AML-193 (cell line): ENCODE results near the gene PTPN11.
"Not testable (repeated sequence)": the region's sequence is repeated elsewhere in the genome, so short reads cannot be mapped to it uniquely, and the experiment has no call there.

Experiments used
- DNase-seq, 2 experiments: peaks; one replicate each; lab custom pipeline; 2025; lab: John Stamatoyannopoulos, UW

PTPN11 gene

DNA sequence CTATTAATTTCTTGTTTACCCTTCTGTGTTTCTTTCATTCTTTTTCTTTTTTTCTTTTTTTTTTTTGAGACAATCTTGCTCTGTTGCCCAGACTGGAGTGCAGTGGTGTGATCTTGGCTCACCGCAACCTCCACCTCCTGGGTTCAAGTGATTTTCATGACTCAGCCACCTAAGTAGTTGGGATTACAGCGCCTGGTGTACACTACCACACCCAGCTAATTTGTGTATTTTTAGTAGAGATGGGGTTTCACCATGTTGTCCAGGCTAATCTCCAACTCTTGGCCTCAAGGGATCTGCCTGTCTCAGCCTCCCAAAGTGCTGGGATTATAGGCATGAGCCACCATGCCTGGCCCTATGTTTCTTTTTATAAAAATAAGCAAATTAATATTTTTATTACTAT is 29.4 kb downstream of the PTPN11 start:
- DNase-seq, result not testable (repeated sequence)

DNA sequence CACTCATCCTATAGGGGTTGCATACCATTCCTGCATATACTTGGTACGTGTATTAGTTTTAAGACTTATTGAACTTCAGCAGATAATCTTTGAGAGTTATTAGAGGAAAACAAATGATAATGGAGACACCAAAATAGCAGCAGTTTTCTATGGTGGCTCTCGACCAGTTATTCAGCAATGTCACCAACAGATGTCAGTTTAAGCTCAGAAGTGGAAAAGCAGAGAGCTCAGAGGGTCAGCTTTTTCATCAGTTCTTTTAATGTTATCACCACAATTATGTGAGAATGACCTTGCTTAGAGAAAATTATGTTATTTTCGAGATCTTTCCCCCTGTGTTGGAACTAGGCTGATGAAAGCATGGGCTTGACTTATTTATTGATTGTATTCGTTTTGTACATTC is 32.0 kb downstream of the PTPN11 start:
- no peak for DNase-seq

DNA sequence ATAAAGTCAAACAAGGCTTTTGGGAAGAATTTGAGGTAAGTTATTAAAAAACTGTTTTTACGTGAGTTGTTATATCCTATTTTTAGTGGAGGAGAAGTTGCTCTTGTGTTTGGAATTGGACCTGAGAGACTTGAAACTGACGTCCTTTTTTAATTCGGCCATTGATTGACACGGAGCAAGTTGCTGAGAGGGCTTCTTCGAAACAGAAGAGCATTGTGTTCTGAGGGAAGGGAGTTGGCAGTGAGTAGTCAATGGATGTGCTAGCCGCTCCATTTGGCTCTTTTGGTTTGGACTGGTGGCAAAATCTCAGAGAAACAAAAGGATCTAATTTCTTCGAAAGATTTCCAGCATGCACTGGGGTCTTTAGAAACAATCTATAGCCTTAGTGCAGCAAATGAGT is 37.3 kb downstream of the PTPN11 start:
- DNase-seq, result no peak

DNA sequence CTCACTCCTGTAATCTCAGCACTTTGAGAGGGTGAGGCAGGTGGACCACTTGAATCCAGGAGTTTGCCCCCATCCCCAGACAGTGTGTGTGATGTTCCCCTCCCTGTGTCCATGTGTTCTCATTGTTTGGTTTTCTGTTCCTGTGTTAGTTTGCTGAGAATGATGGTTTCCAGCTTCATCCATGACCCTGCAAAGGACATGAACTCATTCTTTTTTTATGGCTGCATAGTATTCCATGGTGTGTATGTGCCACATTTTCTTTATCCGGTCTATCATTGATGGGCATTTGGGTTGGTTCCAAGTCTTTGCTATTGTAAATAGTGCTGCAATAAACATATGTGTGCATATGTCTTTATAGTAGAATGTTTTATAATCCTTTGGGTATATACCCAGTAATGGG is 38.4 kb downstream of the PTPN11 start:
- not testable (repeated sequence) for DNase-seq

DNA sequence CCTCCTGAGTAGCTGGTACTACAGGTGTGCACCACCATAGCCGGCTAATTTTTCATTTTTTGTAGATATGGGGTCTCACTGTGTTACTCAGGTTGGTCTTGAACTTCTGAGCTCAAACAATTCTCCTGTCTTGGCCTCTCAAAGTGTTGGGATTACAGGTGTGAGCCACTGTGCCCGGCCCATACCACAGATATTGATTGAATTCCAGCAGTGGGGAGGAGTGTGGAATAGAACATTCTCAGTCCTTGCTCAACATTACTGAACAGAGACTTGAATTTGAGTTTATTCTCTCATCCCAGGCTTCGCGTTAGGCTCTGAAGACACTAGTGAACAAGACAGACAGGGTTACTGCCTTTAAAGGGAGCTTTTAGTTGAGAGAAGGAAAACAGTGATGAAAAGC is 39.6 kb downstream of the PTPN11 start:
- DNase-seq, result no peak

DNA sequence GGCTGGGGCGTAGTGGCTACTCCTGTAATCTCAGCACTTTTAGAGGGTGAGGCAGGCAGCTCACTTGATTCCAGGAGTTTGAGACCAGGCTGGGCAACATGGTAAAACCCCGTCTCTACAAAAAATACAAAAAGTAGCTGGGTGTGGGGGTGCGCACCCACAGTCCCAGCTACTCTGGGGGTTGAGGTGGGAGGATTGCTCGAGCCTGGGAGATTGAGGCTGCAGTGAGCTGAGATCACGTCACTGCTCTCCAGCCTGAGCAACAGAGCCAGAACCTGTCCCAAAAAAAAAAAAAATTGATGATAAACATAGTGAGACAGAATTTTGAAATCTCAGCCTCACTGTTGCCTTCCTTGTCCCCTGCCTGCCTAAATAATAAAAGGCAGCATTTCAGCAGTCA is 40.0 kb downstream of the PTPN11 start:
- no peak for DNase-seq

DNA sequence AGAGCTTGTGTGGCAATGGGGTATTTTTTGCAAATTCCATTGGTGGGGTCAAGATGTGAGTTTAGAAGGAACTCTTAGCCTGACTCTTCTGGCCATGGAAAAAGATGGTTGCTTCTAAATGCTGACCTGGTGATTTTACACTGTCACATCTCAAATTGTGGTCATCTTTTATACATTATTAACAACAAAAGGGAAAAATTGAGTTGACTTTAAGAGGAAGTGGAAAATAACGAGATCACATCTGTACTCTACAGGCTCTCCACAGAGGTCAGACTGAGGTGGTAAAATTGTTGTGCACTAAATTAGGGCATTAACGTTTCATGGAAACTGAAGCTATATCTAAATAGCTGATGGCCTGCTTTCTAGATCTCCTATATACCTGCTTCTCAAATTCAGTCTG is 44.7 kb downstream of the PTPN11 start:
- DNase-seq, result no peak

DNA sequence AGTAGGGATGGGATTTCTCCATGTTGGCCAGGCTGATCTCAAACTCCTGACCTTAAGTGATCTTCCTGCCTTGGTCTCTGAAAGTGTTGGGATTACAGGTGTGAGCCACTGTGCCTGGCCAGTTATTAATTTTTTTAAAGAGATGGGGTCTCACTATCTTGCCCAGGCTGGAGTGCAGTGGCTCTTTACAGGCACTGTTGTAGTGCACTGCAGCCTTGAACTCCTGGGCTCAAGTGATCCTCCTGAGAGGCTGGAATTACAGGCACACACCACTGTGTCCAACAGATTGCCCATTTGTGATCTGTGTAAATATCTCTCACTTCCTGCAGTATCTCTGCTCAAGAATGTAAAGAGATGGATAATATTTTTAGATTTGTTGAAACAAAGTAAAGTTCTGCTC is 45.9 kb downstream of the PTPN11 start:
- no peak for DNase-seq

DNA sequence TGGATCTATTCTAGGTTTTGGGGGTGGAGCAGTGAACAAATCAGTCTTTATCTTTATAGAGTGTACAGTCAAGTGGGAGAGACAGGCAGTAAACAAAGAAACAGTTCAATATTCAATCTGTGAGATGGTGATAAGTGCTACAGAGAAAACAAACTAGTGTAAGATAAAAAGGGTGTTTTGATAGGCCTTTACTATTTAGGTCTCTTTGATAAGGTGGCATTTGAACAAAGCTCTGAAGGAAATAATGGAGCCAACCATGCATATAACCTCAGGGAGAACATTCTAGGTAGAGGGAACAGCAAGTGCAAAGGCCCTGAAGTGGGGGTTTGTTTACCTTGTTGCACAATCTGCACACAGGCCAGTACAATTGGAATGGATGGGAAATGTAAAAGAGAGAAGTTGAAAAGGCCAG is 47.3 kb downstream of the PTPN11 start:
- no peak for DNase-seq

DNA sequence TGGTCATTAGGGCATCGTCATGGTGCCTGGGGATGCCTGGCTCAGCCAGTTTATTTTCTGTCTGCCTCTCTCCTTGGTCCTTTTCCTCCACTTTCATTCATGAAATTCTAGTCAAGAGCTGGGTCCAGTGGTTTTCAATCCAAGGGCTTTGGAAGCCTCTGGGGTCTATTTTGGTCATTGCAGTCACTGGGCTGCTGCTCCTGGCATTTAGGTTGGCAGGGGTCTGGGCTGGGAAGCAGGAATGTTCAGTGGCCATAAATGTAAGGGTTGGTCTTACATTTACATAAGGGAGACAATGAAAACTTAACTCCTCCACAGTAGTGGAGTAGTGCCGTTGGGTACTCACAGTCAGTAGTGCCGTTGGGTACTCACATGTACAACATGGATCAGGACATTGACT is 48.1 kb downstream of the PTPN11 start:
- DNase-seq, result no peak

DNA sequence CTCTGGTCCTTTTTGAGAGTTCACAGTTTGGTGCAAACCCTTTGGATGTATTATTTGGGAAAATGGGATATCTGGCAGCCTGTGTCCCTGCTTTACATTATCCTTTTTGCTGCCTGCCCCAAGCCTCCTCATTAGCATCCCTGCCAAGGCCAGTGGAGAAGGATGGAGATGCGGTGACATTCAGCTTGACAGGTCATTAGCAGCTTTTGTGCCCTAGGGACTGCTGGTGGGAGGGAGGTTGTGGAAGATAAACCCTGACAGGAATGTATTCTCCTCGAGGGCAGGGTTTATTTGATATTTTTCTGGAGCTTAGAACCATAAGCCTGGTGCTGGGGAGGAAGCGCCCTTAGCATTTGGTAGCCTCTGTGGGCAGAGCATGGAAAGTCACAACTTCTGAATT is 49.3 kb downstream of the PTPN11 start:
- no peak for DNase-seq

DNA sequence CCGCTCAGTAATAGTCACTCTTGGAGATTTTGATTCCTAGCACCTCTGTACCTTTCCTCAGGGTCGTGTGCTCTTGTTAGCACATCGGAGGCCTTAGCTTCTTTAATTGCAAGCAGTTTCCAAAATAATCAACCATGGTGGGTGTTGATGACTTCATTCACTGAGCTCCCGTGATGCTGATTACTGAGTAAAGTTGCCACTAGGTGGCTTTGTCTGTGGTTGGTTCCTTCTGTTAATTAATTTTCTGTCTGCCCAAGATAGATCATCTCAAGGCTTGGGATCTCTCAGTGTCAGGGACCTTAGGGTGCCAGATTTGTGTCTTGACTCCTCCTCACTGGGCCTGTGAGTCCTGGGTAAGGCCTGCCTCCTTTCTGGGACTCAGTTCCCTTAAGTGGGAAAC is 54.3 kb downstream of the PTPN11 start:
- DNase-seq, result no peak

DNA sequence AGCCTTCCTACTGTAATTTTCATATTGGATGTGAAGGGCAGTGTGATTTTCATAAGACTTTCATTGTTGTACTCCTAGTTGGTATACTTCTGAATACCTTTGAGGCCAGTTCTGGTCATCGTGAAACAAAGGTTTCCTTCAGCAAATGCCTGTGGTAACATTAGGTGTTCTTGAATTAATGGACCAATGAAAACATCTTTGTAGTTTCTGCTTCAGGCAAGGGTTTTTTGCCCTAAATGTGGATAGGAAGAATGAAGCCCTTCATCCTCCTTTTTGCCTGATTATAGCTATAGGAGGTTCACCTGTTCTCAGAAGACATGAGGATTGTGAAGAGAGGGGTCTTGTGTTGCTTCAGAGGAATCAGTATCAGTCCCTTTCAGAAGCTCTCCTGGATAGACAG is 60.7 kb downstream of the PTPN11 start:
- DNase-seq, result no peak

DNA sequence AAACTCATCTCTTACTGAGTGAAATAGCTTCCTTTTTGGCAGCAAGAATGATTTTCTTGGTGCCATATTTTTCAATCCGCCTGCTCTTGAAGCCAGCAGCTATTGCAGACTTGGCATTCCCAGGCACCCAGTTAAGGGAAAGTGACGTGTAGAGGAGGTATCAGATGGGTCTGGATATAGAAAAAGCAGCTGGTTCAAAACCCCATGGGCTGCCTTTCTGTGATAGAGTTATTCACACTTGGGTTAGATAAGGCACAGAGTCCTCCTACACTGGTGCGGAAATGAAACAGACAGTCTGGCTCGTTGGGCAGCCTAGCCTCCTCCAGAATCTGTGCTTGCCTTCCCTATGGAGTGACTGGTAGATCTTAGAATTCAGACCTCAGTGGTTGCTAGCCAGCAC is 62.2 kb downstream of the PTPN11 start:
- DNase-seq, result no peak

DNA sequence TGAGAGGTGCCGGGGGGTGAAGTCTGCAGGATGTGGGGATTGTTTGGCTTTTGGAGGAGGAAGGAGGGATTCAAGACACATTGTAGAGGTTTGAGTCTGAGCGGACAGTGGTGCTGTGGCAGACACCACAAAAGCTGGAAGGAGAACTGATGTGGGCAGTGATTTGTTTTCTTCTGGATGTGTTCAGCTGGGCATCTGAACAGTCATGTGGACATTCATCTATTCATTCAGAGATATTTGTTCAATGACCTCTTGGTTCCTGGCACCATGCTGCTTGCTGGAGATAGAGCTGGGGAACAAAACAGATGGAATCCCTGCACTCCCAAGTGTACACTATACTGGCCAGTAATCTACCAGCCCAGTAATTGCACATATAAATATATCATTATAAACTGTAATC is 64.0 kb downstream of the PTPN11 start:
- DNase-seq, result no peak

DNA sequence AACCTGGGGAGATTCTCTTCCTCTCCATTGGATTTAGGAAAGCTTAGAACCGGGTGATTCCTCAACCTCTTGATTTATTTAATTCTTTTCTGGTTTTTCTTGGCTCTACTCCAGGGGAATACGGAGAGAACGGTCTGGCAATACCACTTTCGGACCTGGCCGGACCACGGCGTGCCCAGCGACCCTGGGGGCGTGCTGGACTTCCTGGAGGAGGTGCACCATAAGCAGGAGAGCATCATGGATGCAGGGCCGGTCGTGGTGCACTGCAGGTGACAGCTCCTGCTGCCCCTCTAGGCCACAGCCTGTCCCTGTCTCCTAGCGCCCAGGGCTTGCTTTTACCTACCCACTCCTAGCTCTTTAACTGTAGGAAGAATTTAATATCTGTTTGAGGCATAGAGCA is 67.6 kb downstream of the PTPN11 start:
- DNase-seq, result no peak

DNA sequence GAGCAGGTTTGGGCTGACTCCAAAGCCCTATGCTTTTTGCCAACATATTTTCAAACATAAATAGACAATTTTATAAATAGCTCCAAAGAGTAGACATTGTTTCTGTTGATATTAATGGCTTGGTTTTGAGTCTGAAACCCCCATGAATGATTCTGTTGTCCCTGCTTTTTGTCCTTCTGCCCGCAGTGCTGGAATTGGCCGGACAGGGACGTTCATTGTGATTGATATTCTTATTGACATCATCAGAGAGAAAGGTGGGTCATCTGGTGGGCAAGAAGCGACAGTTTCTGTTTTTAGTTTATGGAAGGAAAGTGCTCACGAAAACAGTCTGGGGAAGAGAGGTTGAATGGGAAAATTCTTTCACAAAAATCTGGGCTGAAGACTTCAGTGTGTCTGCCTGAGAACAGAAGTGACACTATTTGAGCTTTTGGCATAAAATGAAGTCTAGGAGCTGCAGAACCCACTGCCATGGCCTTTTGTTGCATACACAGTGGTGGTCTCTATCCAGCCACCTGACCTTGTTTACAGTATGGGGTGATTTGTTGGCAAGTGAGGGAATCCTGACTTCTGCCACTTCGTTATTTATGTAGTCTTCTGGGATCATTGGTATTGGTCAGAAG is 69.6 kb downstream of the PTPN11 start:
- no peak for DNase-seq

DNA sequence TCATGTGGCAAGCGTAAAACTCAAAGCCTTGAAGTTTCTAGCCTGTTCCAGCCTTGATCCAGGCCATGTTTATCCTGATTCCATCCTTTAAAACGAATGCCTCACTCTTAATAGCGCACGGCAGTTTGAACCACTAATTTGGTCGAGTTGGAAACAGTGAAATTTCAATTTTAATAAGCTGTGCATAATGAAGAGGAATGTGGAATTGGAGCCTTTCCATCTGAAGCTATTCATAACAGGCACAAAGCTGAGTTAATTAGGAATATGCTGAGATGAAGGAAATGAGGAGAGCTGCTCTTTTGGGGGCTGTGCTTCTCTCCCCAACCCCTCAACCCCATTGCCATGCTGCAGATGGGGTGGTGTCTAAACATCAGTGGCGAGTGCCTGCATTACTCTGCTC is 70.7 kb downstream of the PTPN11 start:
- DNase-seq, result no peak

DNA sequence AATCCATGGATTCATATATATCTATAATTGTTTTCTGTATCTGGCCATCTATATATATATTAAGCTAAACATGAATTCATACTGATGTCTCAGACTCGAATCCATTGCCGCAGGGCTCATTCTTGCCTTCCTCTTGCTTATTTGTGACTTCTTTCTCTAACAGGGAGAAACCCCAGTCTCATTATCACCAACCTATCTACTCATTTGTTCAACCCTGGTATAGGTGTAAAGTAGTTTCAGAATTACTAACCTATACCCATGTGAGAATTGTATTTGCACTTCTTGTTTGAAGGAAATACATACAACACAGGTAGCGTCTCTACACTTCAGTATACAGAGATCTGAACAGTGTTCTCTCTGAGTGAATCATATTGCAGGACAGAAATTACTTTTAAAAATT is 77.7 kb downstream of the PTPN11 start:
- no peak for DNase-seq

DNA sequence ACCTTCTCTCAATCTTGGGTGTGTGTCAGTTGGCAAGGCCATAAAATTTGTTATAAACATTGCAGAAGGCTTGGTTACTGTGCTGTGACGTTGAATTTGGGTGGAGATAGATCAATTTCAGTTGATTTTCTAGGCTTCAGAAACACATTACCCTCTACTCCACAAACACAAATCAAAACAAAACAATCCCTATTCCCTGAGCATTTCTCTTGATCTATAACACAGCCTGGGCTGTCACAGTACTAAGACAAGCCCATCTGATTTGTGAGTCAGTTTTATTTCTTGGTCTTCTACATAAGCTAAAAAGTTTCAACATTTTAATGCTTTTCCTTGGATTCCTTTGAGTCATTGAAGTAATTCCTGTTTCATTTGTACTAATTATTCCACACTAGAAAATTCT is 79.8 kb downstream of the PTPN11 start:
- DNase-seq, result no peak

DNA sequence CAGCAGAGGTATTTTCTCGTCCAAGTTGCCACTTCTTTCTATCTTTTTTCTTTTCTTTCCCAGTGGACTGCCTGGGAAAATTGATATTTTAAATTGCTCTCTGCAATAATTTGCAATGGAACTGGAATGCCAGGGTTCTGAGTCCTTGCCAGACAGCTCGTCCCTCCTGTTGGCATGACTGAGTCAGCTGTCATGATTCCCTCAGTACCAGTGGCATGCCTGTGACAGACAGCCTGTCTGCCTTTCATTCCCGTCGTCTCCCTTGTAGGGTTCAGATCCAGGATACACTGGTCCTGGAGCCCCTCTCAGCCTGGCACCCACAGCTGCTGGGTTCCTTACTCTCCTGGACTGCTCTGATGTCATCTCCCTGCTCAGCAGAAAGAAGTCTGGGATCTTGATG is 84.8 kb downstream of the PTPN11 start:
- DNase-seq, result no peak

DNA sequence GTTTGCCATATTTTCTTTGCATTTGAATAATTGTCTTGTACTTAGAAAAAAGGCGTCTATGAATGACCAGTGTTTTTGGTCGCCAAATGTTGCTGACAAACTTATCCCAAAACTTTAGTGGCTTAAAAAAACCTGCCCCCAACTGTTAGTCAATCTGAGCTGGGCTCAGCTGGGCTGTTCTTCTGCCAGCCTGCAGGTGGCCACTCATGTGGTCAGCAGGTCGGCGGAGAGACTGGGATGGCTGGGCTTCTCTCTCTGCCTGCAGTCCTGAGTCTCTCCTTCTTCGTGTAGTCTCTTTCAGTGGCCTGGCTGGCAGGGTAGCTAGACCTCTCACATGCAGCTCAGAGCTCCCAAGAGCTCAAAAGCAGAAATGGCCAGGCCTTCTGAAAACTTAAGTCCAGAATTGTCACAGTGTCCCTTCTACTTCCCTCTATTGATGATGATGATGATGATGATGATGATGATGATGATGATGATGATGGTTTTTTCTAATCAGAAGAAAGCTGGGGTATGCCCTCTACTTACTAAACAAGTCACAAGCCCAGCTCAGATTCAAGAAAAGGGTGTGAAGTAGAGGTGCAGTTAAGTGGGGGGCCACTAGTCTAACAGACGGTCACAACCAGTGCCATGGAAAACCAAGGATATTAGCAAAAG is 87.9 kb downstream of the PTPN11 start:
- DNase-seq, result no peak

DNA sequence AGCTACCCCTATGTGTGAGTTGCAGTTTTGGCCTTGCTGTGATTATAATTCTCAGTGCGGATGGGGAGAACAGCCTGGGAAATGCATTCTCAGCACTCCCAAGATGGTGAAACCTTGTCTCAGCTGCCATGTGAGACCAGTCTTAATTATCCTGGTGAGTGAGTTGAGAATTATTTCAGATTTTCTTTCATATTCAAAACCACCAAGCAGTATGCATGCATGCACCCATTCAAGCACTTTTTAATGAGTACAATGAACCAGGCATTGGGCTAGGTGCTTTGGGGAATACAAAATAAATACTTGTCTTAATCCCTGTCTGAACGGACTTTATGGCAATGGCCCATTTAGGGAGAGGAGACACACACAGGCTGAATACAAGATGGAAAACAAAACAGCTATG is 94.7 kb downstream of the PTPN11 start:
- DNase-seq, result no peak

DNA sequence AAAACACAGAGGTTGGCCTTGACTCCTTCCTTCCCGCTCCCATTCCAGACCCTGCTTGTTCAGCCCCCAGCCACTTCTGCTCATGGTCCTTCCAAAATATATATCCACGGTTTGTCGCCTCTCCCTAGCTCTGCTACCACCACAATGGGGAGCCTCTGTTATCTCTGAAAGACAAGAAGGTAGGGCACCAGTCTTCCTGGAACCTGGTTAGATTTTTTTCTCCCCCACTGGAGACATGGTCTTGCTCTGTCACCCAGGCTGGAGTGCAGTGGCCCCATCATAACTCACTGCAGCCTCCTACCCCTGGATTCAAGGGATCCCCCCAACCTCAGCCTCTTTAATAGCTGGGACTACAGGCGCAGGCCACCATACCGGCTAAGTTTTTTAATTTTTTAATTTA is 95.7 kb downstream of the PTPN11 start:
- DNase-seq, result no peak
